ENCODE measurements around the gene GRB2. TPM values are rescaled to one million over a fixed set of nuclear protein-coding genes. Genes with fewer than 3 reads are reported as not detected.
"Not testable (repeated sequence)": the region's sequence is repeated elsewhere in the genome, so short reads cannot be mapped to it uniquely, and the experiment has no call there.

The GRB2 gene
- total RNA-seq, 1 experiment from 2014 or later, result 106 TPM

GRCh38 chr17:75287221-75287620, 118.3 kb downstream of the GRB2 start:
- Histone ChIP-seq H3K9me3 (ENCODE audit: low read length) (no peaks in the 10 kb centered on the region), H2AFZ (ENCODE audit: low read length) (no peak overlapping the region), H3K27me3 (ENCODE audit: low read length) (no peaks in the 10 kb centered on the region), H4K20me1 (ENCODE audit: insufficient read depth, low read depth, low read length) (no peaks in the 10 kb centered on the region), H3K9ac (ENCODE audit: low read length) (peak overlapping the region; percentile 91; the same call in 1 of the 2 replicates), H3K4me3 (ENCODE audit: low read length) (peak overlapping the region; percentile 92; the same call in 1 of the 2 replicates), H3K9me2 (replicated peaks; ENCODE audit: insufficient read depth, low read length) (no peaks in the 10 kb centered on the region), H3K27ac (ENCODE audit: low read length) (no peak overlapping the region), H3K36me3 (ENCODE audit: insufficient read depth, low read length) (peaks cover 16% of the 10 kb centered on the region), H3K4me2 (ENCODE audit: low read depth, low read length, poor library complexity, severe bottlenecking) (peak overlapping the region; percentile 87), H3K79me2 (ENCODE audit: low read length) (peaks cover 39% of the 10 kb centered on the region), H3K4me1 (ENCODE audit: low read length) (peaks cover 22% of the 10 kb centered on the region)
- DNase-seq, result no peak

DNA sequence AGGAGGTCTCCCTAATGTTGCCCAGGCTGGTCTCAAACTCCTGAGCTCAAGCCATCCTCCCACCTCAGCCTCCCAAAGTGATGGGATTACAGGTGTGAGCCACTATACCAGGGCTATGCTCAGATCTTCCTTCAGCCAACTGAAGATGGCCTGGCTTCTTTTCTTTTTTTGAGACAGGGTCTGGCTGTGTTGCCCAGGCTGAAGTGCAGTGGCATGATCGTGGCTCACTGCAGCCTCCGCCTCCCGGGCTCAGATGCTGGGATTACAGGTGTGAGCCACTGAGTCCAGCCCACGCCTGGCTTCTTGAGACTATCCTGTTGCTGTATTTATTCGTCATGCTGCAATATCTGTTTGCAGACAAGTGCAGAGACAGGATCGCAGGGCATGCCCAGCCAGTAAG, 120.4 kb downstream of the GRB2 start:
- Histone ChIP-seq H3K9me3 (ENCODE audit: low read length) (no peaks in the 10 kb centered on the region), H3K79me2 (ENCODE audit: low read length) (peaks cover 39% of the 10 kb centered on the region), H3K27ac (ENCODE audit: low read length) (no peak overlapping the region), H2AFZ (ENCODE audit: low read length) (no peak overlapping the region), H3K9ac (ENCODE audit: low read length) (no peak overlapping the region), H3K9me2 (replicated peaks; ENCODE audit: insufficient read depth, low read length) (no peaks in the 10 kb centered on the region), H3K4me2 (ENCODE audit: low read depth, low read length, poor library complexity, severe bottlenecking) (no peak overlapping the region), H3K36me3 (ENCODE audit: insufficient read depth, low read length) (peaks cover 23% of the 10 kb centered on the region), H3K4me3 (ENCODE audit: low read length) (no peak overlapping the region), H3K4me1 (ENCODE audit: low read length) (peaks cover 15% of the 10 kb centered on the region), H4K20me1 (ENCODE audit: insufficient read depth, low read depth, low read length) (no peaks in the 10 kb centered on the region), H3K27me3 (ENCODE audit: low read length) (no peaks in the 10 kb centered on the region)
- DNase-seq, result no peak

DNA sequence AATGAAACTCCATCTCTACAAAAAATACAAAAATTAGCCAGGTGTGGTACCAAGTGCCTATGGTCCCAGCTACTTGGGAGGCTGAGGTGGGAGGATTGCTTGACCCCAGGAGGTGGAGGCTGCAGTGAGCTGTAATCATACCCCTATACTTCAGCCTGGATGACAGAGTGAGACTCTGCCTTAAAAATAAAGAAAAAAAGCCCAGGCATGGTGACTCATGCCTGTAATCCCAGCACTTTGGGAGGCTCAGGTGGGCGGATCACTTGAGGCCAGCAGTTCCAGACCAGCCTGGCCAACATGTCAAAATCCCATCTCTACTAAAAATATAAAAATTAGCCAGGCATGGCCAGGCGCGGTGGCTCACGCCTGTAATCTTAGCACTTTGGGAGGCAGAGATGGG, 125.3 kb downstream of the GRB2 start:
- not testable (repeated sequence) for H3K4me3 ChIP-seq (ENCODE audit: low read length); H3K4me2 ChIP-seq (ENCODE audit: low read depth, low read length, poor library complexity, severe bottlenecking); H3K9me2 ChIP-seq (replicated peaks; ENCODE audit: insufficient read depth, low read length); H3K79me2 ChIP-seq (ENCODE audit: low read length); H4K20me1 ChIP-seq (ENCODE audit: insufficient read depth, low read depth, low read length); H3K27ac ChIP-seq (ENCODE audit: low read length); H3K9me3 ChIP-seq (ENCODE audit: low read length); DNase-seq; H2AFZ ChIP-seq (ENCODE audit: low read length); H3K27me3 ChIP-seq (ENCODE audit: low read length); H3K4me1 ChIP-seq (ENCODE audit: low read length); H3K9ac ChIP-seq (ENCODE audit: low read length)
- H3K36me3 ChIP-seq (ENCODE audit: insufficient read depth, low read length), result peaks cover 18% of the 10 kb centered on the region

DNA sequence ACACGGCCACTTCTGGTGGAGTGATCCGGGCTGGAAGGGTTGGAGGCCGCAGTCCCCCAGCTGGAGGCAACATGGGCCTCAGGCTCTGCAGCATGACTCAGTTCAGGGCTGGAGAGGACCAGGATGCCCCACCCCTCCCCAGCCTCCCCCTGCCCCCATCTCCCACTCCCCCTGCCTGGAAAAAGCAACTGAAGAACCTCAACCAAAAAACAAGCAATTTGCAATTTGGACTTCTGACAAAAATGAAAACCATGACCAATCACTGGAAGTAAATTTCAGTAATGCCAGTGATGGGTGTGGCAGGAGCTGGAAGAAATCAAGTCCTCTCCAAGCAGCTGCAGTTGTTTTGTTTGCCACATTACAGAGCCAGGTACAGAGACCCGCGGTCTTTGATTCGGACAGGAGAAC, 127.8 kb downstream of the GRB2 start:
- H3K4me1 ChIP-seq (ENCODE audit: low read length), result peaks cover 12% of the 10 kb centered on the region
- no peak overlapping the region for H3K4me3 ChIP-seq (ENCODE audit: low read length)
- peaks cover 2% of the 10 kb centered on the region for H3K79me2 ChIP-seq (ENCODE audit: low read length)
- peaks cover 26% of the 10 kb centered on the region for H3K36me3 ChIP-seq (ENCODE audit: insufficient read depth, low read length)
- H3K27ac ChIP-seq (ENCODE audit: low read length), result no peak overlapping the region
- no peak overlapping the region for H3K9ac ChIP-seq (ENCODE audit: low read length)
- H4K20me1 ChIP-seq (ENCODE audit: insufficient read depth, low read depth, low read length), result no peaks in the 10 kb centered on the region
- no peaks in the 10 kb centered on the region for H3K27me3 ChIP-seq (ENCODE audit: low read length)
- no peak for DNase-seq
- H3K9me3 ChIP-seq (ENCODE audit: low read length), result no peaks in the 10 kb centered on the region
- no peak overlapping the region for H3K4me2 ChIP-seq (ENCODE audit: low read depth, low read length, poor library complexity, severe bottlenecking)
- no peak overlapping the region for H2AFZ ChIP-seq (ENCODE audit: low read length)
- H3K9me2 ChIP-seq (replicated peaks; ENCODE audit: insufficient read depth, low read length), result no peaks in the 10 kb centered on the region

- no peaks in the 10 kb centered on the region for H4K20me1 ChIP-seq (ENCODE audit: insufficient read depth, low read depth, low read length)
- H3K4me3 ChIP-seq (ENCODE audit: low read length), result no peak overlapping the region
- peaks cover 29% of the 10 kb centered on the region for H3K4me1 ChIP-seq (ENCODE audit: low read length)
- no peaks in the 10 kb centered on the region for H3K9me2 ChIP-seq (replicated peaks; ENCODE audit: insufficient read depth, low read length)
- H3K36me3 ChIP-seq (ENCODE audit: insufficient read depth, low read length), result peaks cover 20% of the 10 kb centered on the region
- H3K9ac ChIP-seq (ENCODE audit: low read length), result no peak overlapping the region
- H3K27ac ChIP-seq (ENCODE audit: low read length), result no peak overlapping the region
- no peaks in the 10 kb centered on the region for H3K9me3 ChIP-seq (ENCODE audit: low read length)
- H3K27me3 ChIP-seq (ENCODE audit: low read length), result no peaks in the 10 kb centered on the region
- H2AFZ ChIP-seq (ENCODE audit: low read length), result no peak overlapping the region
- DNase-seq, result peak; percentile 37
- H3K4me2 ChIP-seq (ENCODE audit: low read depth, low read length, poor library complexity, severe bottlenecking), result no peak overlapping the region
- H3K79me2 ChIP-seq (ENCODE audit: low read length), result peaks cover 20% of the 10 kb centered on the region
Observed at GRCh38 chr17:75273977-75274708, 131.3 kb downstream of the GRB2 start.

- peaks cover 20% of the 10 kb centered on the region for H3K79me2 ChIP-seq (ENCODE audit: low read length)
- H3K4me3 ChIP-seq (ENCODE audit: low read length), result peak overlapping the region; percentile 97
- peak overlapping the region; percentile 94 for H3K9ac ChIP-seq (ENCODE audit: low read length)
- no peak overlapping the region for H2AFZ ChIP-seq (ENCODE audit: low read length)
- peaks cover 20% of the 10 kb centered on the region for H3K36me3 ChIP-seq (ENCODE audit: insufficient read depth, low read length)
- H3K27me3 ChIP-seq (ENCODE audit: low read length), result no peaks in the 10 kb centered on the region
- H3K4me2 ChIP-seq (ENCODE audit: low read depth, low read length, poor library complexity, severe bottlenecking), result peak overlapping the region; percentile 94
- no peaks in the 10 kb centered on the region for H3K9me2 ChIP-seq (replicated peaks; ENCODE audit: insufficient read depth, low read length)
- peak overlapping the region; percentile 70; the same call in 1 of the 2 replicates for H3K27ac ChIP-seq (ENCODE audit: low read length)
- H3K4me1 ChIP-seq (ENCODE audit: low read length), result peaks cover 33% of the 10 kb centered on the region
- H4K20me1 ChIP-seq (ENCODE audit: insufficient read depth, low read depth, low read length), result no peaks in the 10 kb centered on the region
- H3K9me3 ChIP-seq (ENCODE audit: low read length), result no peaks in the 10 kb centered on the region
- no peak for DNase-seq
Observed at GRCh38 chr17:75272848-75273184, 132.7 kb downstream of the GRB2 start.

DNA sequence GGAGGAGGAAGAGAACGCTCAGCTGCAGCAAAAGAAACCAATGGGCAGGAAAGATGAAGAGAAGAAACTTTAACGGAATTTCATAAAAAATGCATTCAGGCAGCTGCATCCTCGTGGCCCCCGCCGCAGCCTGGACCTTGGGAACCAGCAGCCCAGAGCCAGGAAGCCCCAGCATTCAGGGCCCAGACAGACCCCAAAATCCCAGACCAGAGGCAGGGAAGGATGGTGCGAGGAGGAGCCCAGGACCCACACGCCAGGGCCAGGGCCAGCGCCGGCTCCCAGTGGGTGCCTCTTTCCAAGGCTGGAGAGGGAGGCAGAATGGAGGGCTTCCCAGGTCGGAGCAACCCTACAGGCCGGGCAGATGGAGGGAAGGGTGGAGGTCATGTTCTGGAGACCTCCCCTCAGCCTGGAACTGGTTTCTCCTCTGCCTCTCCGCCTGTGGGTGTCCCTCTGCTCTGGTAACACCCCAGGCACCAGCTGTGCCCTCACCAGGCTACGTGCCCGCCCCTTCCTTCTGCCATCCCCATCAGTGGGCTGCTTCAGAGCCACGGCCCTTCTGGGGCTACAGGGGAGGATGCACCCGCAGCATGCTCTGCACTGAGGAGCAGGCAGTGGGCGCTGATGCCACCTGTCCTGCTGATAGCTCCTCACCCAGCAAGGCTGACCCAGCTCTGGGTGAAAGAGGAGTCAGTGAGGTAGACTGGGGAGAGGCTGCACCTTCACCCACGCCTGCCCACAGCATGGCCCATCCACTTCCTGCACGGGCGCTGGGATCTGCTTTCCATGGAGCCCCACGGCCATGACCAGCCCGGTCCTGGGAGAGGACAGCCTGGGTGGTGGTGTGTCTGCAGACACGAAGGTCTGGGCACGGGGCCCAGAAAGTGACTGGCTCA, 133.3 kb downstream of the GRB2 start:
- Histone ChIP-seq H3K9ac (ENCODE audit: low read length) (peak overlapping the region; percentile 94), H3K36me3 (ENCODE audit: insufficient read depth, low read length) (peaks cover 16% of the 10 kb centered on the region), H3K9me2 (replicated peaks; ENCODE audit: insufficient read depth, low read length) (no peaks in the 10 kb centered on the region), H3K4me3 (ENCODE audit: low read length) (peak overlapping the region; percentile 97), H2AFZ (ENCODE audit: low read length) (peak overlapping the region; percentile 59; the same call in 1 of the 2 replicates), H3K79me2 (ENCODE audit: low read length) (peaks cover 20% of the 10 kb centered on the region), H3K9me3 (ENCODE audit: low read length) (no peaks in the 10 kb centered on the region), H3K4me2 (ENCODE audit: low read depth, low read length, poor library complexity, severe bottlenecking) (peak overlapping the region; percentile 94), H3K27me3 (ENCODE audit: low read length) (no peaks in the 10 kb centered on the region), H3K4me1 (ENCODE audit: low read length) (peaks cover 33% of the 10 kb centered on the region), H4K20me1 (ENCODE audit: insufficient read depth, low read depth, low read length) (no peaks in the 10 kb centered on the region), H3K27ac (ENCODE audit: low read length) (peak overlapping the region; percentile 70)
- DNase-seq, result peak; percentile 84

GRCh38 chr17:75271233-75271954, 134.1 kb downstream of the GRB2 start:
- peak overlapping the region; percentile 97 for H3K4me3 ChIP-seq (ENCODE audit: low read length)
- H3K4me1 ChIP-seq (ENCODE audit: low read length), result peaks cover 33% of the 10 kb centered on the region
- H3K36me3 ChIP-seq (ENCODE audit: insufficient read depth, low read length), result peaks cover 12% of the 10 kb centered on the region
- peak overlapping the region; percentile 94 for H3K4me2 ChIP-seq (ENCODE audit: low read depth, low read length, poor library complexity, severe bottlenecking)
- H3K79me2 ChIP-seq (ENCODE audit: low read length), result peaks cover 20% of the 10 kb centered on the region
- H3K27ac ChIP-seq (ENCODE audit: low read length), result peak overlapping the region; percentile 70
- no peaks in the 10 kb centered on the region for H3K27me3 ChIP-seq (ENCODE audit: low read length)
- H3K9me3 ChIP-seq (ENCODE audit: low read length), result no peaks in the 10 kb centered on the region
- no peaks in the 10 kb centered on the region for H4K20me1 ChIP-seq (ENCODE audit: insufficient read depth, low read depth, low read length)
- peak overlapping the region; percentile 59; the same call in 1 of the 2 replicates for H2AFZ ChIP-seq (ENCODE audit: low read length)
- DNase-seq, result peak; percentile 96
- H3K9me2 ChIP-seq (replicated peaks; ENCODE audit: insufficient read depth, low read length), result no peaks in the 10 kb centered on the region
- H3K9ac ChIP-seq (ENCODE audit: low read length), result peak overlapping the region; percentile 94

All from Karpas-422 (cell line).